ENCODE data around the gene CD4.

Gene CD4

GRCh38 chr12:6765634-6766581 lies 23.4 kb upstream of the CD4 start, which contains the start of gene PTMS:
Gene PTMS, plus strand, starts transcription at chr12:6766363. Its CDS starts 343 bp downstream, at chr12:6766706.
- no peak for DNase-seq (ENCODE audit: low spot score)

GRCh38 chr12:6766651-6767349 lies 22.5 kb upstream of the CD4 start:
- DNase-seq (ENCODE audit: low spot score) = peak; percentile 34

- DNase-seq (ENCODE audit: low spot score) = no peak
Measured at GRCh38 chr12:6767353-6768319, 21.7 kb upstream of the CD4 start.

DNA sequence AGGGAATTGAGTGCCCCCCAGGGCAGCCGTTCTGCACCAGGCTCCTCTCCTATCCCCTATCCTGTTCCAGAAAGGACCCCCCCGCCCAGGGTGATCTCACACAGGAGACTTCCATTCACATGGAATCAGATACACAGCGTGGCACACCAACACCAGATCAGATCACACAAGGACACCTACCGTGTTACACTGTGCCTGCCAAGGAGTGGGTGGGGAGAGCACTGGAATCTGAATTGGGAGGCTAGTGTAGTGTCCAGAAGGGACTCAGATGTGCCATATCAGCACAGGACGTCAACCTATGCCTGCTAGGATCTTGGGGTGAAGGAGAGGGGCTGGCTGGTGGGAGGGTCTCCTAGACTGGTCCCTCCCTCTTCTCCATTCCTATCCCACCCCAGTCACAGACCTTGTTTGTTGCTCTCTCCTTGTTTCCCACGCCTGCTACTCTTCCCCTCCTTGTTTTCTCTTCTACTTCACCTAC lies 20.9 kb upstream of the CD4 start:
- DNase-seq (ENCODE audit: low spot score) = no peak

DNA sequence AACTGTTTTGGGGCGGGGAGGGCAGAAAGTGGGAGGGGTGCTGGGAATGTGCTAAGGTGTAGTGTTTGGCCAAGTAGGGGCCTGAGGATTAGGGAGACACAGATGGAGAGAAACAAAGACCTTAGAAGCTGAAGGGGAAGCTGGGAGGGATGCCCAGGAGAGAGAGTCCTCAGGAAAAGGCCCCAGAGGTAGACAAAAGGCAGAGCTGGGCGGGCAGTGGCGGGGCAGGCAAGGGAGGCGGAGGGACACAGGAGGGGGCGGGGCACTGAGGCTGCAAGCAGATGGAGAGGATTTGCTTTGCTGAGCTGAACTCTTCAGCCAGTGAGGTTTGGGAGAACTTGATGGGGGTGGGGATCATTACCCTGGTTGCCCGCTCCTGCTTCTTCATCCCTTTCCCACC lies 20.3 kb upstream of the CD4 start:
- no peak for DNase-seq (ENCODE audit: low spot score)

DNA sequence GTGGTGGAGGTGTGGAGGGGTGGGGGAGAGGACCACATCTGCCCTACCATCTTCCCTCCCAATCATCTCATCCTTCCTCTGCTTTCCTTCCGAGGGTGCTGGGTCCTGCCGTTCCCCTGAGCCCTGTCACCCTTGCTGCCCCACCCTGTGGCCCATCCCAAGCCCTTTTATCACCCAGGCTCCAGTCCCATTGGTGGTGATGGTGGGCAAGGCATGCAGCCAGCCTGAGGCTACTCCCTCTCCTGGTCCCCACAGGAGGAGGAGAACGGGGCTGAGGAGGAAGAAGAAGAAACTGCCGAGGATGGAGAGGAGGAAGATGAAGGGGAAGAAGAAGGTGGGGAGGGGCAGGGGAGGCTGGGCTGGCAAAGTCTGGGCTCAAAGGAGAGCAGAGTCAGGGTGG lies 19.7 kb upstream of the CD4 start:
- no peak for DNase-seq (ENCODE audit: low spot score)

GRCh38 chr12:6770094-6770493 lies 19.2 kb upstream of the CD4 start:
- no peak for DNase-seq (ENCODE audit: low spot score)

DNA sequence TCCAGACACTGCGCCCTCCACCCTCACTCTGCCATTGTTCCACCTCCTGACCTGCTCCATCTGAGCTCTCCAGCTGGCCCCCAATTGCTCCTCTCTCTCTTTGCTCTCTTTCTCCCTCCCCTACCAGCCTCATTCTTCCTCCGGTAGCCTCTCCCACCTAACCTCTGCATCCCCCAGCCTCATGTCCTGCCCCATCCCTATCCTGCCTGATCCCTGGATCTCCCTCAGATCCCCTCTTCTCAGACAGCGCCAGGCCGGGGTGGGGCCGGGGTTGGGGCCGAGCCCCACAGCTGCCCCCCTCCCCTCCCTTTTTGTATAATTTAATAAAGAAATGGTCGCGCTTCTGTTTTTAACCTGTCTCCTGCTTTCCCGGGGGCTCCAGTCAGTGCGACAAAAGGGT lies 18.7 kb upstream of the CD4 start:
- no peak for DNase-seq (ENCODE audit: low spot score)

- DNase-seq (ENCODE audit: low spot score) = no peak
Measured at GRCh38 chr12:6771091-6771495, 18.2 kb upstream of the CD4 start.

DNA sequence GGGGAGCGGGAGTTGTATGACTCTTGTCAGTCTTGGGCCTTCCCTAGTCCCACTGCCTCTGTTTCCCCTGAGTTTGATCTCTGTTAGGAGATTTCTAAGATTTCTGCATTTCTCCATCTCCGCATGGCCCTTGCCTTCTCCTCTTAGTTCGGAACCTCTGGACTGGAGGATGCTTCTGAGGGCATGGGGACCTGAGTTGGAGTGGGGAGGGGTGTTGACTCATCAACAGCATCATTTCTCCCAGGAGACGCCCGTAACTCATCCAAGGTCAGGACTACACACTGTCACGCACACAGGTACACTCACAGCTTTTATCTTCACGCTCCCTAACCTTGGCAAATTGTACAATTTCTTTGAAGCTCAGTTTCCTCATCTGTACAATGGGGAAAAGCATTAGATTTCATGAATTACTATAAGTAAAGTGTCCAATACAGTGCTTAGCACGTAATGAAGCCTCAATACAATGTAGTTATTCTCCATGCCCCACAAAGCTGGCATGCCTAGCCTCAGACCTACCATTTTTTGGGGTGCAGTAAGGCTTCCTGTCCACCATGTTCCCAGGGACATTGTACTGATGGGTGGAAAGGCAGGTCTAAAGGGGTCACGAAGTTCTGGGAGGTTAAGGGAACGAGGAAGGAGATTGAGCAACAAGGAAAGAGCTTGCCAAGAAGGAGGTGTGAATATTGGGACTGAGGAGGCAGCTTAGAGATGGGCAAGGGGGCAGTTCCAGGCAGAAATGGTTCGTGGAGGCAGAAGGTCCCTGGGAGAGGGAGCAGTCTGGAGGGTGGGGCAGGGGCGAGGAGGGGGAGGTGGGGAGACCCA lies 17.6 kb upstream of the CD4 start:
- DNase-seq (ENCODE audit: low spot score) = no peak

DNA sequence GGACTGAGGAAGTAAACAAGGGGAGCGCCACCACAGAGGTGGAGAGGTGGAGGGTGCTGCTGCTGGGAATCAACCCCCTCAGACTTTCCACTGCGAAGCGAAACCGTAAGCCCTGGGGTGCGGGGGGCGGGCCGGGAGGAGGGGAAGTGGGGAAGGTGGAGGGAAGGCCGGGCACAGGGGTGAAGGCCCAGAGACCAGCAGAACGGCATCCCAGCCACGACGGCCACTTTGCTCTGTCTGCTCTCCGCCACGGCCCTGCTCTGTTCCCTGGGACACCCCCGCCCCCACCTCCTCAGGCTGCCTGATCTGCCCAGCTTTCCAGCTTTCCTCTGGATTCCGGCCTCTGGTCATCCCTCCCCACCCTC lies 17.0 kb upstream of the CD4 start, which contains the start of gene LAG3:
TSS of gene LAG3 (plus strand) at position 190 of the 365 bp plus-strand sequence. CDS start 333 bp downstream, outside the sequence.
- DNase-seq (ENCODE audit: low spot score) = peak; percentile 16

DNA sequence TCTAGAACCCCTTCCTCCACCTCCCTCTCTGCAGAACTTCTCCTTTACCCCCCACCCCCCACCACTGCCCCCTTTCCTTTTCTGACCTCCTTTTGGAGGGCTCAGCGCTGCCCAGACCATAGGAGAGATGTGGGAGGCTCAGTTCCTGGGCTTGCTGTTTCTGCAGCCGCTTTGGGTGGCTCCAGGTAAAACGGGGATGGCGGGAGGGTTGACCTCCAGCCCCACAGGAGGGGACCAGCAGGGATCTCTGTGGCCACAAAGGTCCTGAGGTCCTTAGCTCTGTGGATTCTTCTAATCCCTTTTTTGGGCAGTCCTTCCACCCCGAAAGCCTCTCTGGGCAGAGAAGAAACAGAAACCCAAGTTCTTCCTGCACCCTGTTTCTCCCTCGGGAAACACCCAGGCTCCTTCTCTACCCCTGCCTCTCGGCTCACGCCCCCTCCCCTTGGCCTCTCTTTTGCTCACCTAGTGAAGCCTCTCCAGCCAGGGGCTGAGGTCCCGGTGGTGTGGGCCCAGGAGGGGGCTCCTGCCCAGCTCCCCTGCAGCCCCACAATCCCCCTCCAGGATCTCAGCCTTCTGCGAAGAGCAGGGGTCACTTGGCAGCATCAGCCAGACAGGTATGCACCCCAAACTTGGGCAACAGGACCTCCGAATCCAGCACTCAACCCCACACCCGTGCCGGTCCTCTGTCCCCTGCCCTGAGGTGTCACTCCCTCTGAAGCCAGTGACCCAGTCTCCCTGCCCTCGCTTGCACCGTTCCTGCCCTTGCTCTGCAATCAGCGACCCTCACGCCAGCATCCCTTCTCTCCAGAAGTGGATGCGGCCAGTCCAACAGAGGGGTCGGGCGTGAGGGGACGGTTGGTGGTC lies 16.4 kb upstream of the CD4 start:
- no peak for DNase-seq (ENCODE audit: low spot score)

DNA sequence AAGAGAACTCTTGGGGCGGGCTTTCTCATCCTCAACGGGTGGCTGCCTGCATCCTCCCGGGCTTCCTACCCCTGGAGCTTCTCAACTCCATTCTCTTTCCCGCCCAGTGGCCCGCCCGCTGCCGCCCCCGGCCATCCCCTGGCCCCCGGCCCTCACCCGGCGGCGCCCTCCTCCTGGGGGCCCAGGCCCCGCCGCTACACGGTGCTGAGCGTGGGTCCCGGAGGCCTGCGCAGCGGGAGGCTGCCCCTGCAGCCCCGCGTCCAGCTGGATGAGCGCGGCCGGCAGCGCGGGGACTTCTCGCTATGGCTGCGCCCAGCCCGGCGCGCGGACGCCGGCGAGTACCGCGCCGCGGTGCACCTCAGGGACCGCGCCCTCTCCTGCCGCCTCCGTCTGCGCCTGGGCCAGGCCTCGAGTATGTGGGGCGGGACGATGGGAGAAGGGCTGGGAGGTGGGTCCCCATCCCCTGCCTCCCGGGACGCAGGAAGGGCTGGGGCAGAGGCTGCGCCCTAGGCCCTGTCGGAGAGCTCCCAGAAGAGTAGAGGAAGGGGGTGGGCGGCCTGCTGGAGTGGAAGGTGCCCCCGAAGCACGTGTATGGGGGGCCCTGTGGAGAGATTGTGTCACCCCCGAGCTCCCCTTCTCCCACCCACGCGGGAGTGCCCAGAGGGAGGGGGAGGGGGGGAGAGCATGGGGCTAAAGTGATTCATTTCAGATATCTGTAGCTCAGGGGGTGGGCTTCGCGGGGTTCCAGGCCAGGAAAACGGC lies 15.6 kb upstream of the CD4 start:
- no peak for DNase-seq (ENCODE audit: low spot score)

DNA sequence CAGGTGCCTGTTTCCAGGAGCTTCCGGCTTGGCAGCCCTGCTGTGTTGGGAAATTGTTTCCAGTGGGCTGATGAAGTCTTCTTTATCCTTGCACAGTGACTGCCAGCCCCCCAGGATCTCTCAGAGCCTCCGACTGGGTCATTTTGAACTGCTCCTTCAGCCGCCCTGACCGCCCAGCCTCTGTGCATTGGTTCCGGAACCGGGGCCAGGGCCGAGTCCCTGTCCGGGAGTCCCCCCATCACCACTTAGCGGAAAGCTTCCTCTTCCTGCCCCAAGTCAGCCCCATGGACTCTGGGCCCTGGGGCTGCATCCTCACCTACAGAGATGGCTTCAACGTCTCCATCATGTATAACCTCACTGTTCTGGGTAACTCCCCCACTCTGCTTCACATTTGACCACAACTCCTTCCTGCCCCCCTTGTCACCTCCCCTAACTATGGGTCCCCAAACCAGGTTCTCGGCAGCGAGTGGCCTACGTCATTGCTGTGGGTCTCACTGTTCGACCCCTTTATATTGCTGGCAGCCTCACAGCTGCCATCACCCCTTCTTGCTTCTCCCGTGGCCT lies 14.7 kb upstream of the CD4 start:
- DNase-seq (ENCODE audit: low spot score) = no peak

DNA sequence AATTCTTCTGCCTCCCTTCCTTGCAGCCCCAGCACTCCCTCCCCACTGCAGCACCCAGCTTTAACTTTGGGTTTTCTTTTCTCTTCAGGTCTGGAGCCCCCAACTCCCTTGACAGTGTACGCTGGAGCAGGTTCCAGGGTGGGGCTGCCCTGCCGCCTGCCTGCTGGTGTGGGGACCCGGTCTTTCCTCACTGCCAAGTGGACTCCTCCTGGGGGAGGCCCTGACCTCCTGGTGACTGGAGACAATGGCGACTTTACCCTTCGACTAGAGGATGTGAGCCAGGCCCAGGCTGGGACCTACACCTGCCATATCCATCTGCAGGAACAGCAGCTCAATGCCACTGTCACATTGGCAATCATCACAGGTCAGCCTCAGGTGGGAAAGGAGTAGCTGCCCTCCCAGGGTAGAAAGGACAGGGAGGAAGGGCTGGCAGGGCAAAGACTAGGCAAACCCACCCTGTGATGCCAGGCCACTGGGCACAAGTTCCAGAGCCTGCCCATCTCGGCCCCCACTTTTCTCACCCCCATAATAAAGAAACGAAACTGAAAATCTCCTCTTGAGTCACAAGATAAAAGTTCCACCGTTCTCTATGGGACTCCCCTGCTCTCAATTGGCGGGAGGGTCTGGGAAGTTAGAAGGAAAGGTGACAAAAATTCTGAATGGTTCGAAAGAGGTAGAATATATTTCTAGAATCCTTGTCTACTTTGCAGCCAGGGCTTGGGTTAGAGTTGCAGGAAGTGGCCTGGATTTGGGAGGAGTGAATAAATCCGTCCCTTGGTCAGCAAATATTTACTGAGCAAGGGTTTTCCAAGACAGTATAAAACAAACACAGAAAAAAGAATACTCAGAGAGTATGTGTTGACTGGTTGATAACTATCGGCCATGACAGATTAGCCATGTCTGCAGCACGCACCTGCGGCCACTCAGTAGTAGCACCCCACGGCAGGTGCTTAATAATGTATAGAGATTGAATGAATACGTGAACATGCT lies 13.8 kb upstream of the CD4 start:
- DNase-seq (ENCODE audit: low spot score) = no peak

GRCh38 chr12:6777386-6777785 lies 11.9 kb upstream of the CD4 start:
- DNase-seq (ENCODE audit: low spot score) = no peak

GRCh38 chr12:6778217-6778573 lies 11.1 kb upstream of the CD4 start:
- no peak for DNase-seq (ENCODE audit: low spot score)
